Measurements from ENCODE around the gene VPS29. TPM values are rescaled to one million over a fixed set of nuclear protein-coding genes. Genes with fewer than 3 reads are reported as not detected.
"Not testable (repeated sequence)": the region's sequence is repeated elsewhere in the genome, so short reads cannot be mapped to it uniquely, and the experiment has no call there.

VPS29 gene
- total RNA-seq, 4 donors from 2014 or later = 82.5 to 195 (median 100) TPM

GRCh38 chr12:110465024-110465423 is 36.9 kb downstream of the VPS29 start:
- Histone ChIP-seq H3K27ac (no peak overlapping the region), H3K27me3 (no peaks in the 10 kb centered on the region)
- intact Hi-C loops (cut with DNase I; ENCODE audit: low total_unique reads) = no loop called here

GRCh38 chr12:110461189-110461588 is 40.7 kb downstream of the VPS29 start:
- H3K27ac ChIP-seq; H3K9me3 ChIP-seq; intact Hi-C loops (cut with DNase I; ENCODE audit: low total_unique reads); DNase-seq; H3K4me3 ChIP-seq; H3K4me1 ChIP-seq; H3K36me3 ChIP-seq; H3K27me3 ChIP-seq: not testable (repeated sequence)

More at GRCh38 chr12:110465024-110465423, 36.9 kb downstream of the VPS29 start:
- peaks cover 9 to 15% of the 10 kb centered on the region in 2 donors for H3K4me1 ChIP-seq
- H3K4me3 ChIP-seq = no peak overlapping the region
- H3K36me3 ChIP-seq = no peaks in the 10 kb centered on the region
- no peak for DNase-seq
- TF ChIP-seq POLR2A (IDR thresholded peaks at IDR 0.05) = no peak
- TF ChIP-seq, protein P1, sequence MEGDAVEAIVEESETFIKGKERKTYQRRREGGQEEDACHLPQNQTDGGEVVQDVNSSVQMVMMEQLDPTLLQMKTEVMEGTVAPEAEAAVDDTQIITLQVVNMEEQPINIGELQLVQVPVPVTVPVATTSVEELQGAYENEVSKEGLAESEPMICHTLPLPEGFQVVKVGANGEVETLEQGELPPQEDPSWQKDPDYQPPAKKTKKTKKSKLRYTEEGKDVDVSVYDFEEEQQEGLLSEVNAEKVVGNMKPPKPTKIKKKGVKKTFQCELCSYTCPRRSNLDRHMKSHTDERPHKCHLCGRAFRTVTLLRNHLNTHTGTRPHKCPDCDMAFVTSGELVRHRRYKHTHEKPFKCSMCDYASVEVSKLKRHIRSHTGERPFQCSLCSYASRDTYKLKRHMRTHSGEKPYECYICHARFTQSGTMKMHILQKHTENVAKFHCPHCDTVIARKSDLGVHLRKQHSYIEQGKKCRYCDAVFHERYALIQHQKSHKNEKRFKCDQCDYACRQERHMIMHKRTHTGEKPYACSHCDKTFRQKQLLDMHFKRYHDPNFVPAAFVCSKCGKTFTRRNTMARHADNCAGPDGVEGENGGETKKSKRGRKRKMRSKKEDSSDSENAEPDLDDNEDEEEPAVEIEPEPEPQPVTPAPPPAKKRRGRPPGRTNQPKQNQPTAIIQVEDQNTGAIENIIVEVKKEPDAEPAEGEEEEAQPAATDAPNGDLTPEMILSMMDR (IDR thresholded peaks at IDR 0.05) = no peak
- H3K9me3 ChIP-seq = no peaks in the 10 kb centered on the region

DNA sequence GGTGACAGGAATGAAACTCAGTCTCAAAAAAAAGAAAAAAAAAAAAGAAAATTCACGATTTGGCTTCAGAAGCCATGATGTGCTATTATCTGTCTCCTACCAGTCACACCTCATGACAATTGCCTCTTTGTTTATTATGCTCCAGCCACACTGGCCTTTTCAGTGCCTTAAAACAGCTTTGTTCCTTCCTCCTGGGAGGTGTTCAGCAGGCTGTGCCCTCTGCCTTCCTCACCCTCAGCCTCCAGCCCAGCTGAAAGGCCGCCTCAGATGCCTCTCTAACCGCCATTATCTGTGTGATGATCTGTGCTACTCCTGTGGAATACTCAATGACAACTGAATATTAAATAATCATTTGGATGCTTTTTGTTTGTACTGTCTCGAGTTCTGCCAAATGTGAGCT is 43.2 kb downstream of the VPS29 start:
- intact Hi-C loops (cut with DNase I; ENCODE audit: low total_unique reads) = no loop called here
- TF ChIP-seq, protein P1 (IDR thresholded peaks at IDR 0.05) = no peak
- no peak for TF ChIP-seq POLR2A (IDR thresholded peaks at IDR 0.05)
- Histone ChIP-seq H3K36me3 (no peaks in the 10 kb centered on the region), H3K27me3 (no peaks in the 10 kb centered on the region), H3K9me3 (no peaks in the 10 kb centered on the region), H3K4me1 (no peaks in the 10 kb centered on the region), H3K27ac (no peak overlapping the region), H3K4me3 (no peak overlapping the region)
- DNase-seq = no peak

DNA sequence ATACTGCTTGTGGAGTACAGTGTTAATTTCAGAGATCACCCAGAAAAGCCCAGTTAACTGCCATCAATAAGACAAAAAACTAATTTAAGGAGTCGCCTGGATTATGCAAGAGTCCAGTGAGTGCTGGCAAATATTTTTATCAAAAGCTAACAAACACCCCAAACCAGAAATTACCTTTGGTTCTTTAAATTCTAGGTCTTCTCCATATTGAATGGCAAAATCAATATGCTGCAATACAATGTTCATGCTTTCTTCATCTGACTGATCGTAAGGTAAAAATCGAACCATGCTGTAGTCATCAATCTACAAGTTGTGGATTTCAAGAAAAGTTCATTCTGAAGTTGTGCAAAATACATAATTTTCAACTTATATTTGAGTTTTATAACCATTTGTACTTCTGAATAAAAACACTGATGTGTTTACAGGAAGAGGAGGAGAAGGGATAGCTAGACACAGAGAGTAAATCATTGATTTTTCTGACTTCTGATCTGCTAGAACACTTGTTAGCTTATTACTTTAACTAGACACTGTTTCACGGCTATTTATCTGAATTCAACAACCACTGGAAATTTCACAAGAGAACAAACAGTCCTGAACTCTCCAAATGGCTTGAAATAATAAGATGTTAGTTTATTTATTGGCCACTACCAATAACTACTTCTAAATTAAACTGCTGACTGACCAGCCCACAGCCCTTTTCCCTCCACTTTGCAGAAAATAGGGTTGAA is 48.2 kb downstream of the VPS29 start:
- TF ChIP-seq, protein P1 (IDR thresholded peaks at IDR 0.05) = no peak
- no peak for TF ChIP-seq POLR2A (IDR thresholded peaks at IDR 0.05)
- peaks cover 0 to 5% of the 10 kb centered on the region in 2 donors for H3K4me1 ChIP-seq
- H3K4me3 ChIP-seq = no peak overlapping the region
- intact Hi-C loops (cut with DNase I; ENCODE audit: low total_unique reads) = no loop called here
- H3K27ac ChIP-seq = no peak overlapping the region
- H3K36me3 ChIP-seq = no peaks in the 10 kb centered on the region
- H3K27me3 ChIP-seq = no peaks in the 10 kb centered on the region
- no peaks in the 10 kb centered on the region for H3K9me3 ChIP-seq
- no peak for DNase-seq

- Histone ChIP-seq H3K4me1 (peaks cover 0 to 5% of the 10 kb centered on the region in 2 donors), H3K4me3 (no peak overlapping the region), H3K9me3 (no peaks in the 10 kb centered on the region), H3K27ac (peak overlapping the region in 1 of 2 donors; percentile 27), H3K36me3 (no peaks in the 10 kb centered on the region), H3K27me3 (no peaks in the 10 kb centered on the region)
- intact Hi-C loops (cut with DNase I; ENCODE audit: low total_unique reads) = no loop called here
- no peak for DNase-seq
- no peak for TF ChIP-seq POLR2A (IDR thresholded peaks at IDR 0.05)
- TF ChIP-seq, protein P1 (IDR thresholded peaks at IDR 0.05) = no peak
Measured at GRCh38 chr12:110451263-110451662, 50.6 kb downstream of the VPS29 start.

Measured in uterus (tissue), 4 donors.